ENCODE results near the gene THAP8. TPM values are rescaled to one million over a fixed set of nuclear protein-coding genes. Genes with fewer than 3 reads are reported as not detected.

Gene THAP8
- total RNA-seq, 1 experiment from 2014 or later: 5.4 TPM

- DNase-seq: no peak
- Histone ChIP-seq H3K4me2 (ENCODE audit: insufficient read depth, insufficient read length, low read length) (no peak overlapping the region), H3K4ac (ENCODE audit: low read depth, low read length) (no peak overlapping the region), H2BK120ac (ENCODE audit: low read depth, low read length, poor library complexity, severe bottlenecking) (no peak overlapping the region), H3T11ph (ENCODE audit: low read length) (no peak overlapping the region), H4K20me1 (ENCODE audit: control insufficient read depth, insufficient read depth, insufficient read length) (no peaks in the 10 kb centered on the region), H2BK12ac (ENCODE audit: insufficient read length, low read depth, low read length) (no peak overlapping the region), H4K91ac (ENCODE audit: insufficient read length, low read depth, low read length) (no peak overlapping the region), H3K18ac (ENCODE audit: insufficient read length, low read depth, low read length) (no peak overlapping the region), H3K9me3 (ENCODE audit: control insufficient read depth, low read depth, low read length) (no peaks in the 10 kb centered on the region), H3K9ac (ENCODE audit: extremely low read depth, insufficient read length, low read length) (no peak overlapping the region), H2BK5ac (ENCODE audit: insufficient read length, low read length) (no peak overlapping the region), H3K27ac (ENCODE audit: insufficient read length, low read depth, low read length) (no peak overlapping the region), H3K23me2 (ENCODE audit: insufficient read length, low read depth, low read length, poor library complexity, severe bottlenecking) (no peaks in the 10 kb centered on the region), H4K8ac (replicated peaks; ENCODE audit: insufficient read length, low read depth, low read length) (no peak overlapping the region), H3K4me1 (ENCODE audit: insufficient read depth, low read length) (no peaks in the 10 kb centered on the region), H3K56ac (ENCODE audit: insufficient read length, low read depth, low read length) (no peak overlapping the region), H3K79me1 (ENCODE audit: insufficient read depth, low read depth, low read length, poor library complexity, severe bottlenecking) (no peaks in the 10 kb centered on the region), H2BK15ac (ENCODE audit: low read depth, low read length) (no peak overlapping the region), H3K27me3 (ENCODE audit: insufficient read depth, low read length) (no peaks in the 10 kb centered on the region; the same call in 1 of the 2 replicates), H3K23ac (ENCODE audit: insufficient read length, low read depth, low read length) (no peak overlapping the region), H3K14ac (ENCODE audit: insufficient read depth, low read length) (no peak overlapping the region), H2AK5ac (ENCODE audit: insufficient read length, low read length) (no peak overlapping the region), H2BK20ac (ENCODE audit: low read depth, low read length, poor library complexity, severe bottlenecking) (no peak overlapping the region), H4K5ac (ENCODE audit: insufficient read length, low read depth, low read length) (no peak overlapping the region), H2AFZ (ENCODE audit: low read length) (no peak overlapping the region), H3K79me2 (ENCODE audit: insufficient read depth, low read length) (no peaks in the 10 kb centered on the region)
- no peaks in the 10 kb centered on the region; a peak in 1 of 7 replicates for H3K36me3 Mint-ChIP-seq (ENCODE audit: insufficient read depth in 1 of 3, low read depth in 3 of 3)
- peaks cover 4 to 6% of the 10 kb centered on the region in 2 experiments for H3K4me1 Mint-ChIP-seq
- H3K27me3 Mint-ChIP-seq (ENCODE audit: low read depth): peaks cover 80% of the 10 kb centered on the region
- H3K27ac Mint-ChIP-seq: no peak overlapping the region
- TF ChIP-seq CTCF (conservative IDR thresholded peaks at IDR 0.05): no peak
- H3K9me3 Mint-ChIP-seq: no peaks in the 10 kb centered on the region; a peak in 2 of 5 replicates
- no CpG with 5 or more reads among the region's 5 CpGs for WGBS (ENCODE audit: extremely low coverage, insufficient read length, low lambda C conversion rate)
- peak overlapping the region in 1 of 2 experiments; percentile 92; a peak in 2 of 5 replicates for H3K4me3 Mint-ChIP-seq
These were observed 68.0 kb downstream of the THAP8 start for GRCh38 chr19:35986111-35986510.

Other genes with a start within 250 kb of the THAP8 start
- not detected in 2 replicates for gene PRODH2, start 241.4 kb downstream of the THAP8 start, total RNA-seq (2021)
- 0.83 and 1.1 TPM in 2 replicates for gene NPHS1, start 201.8 kb downstream of the THAP8 start, total RNA-seq (2021)
- 3.1 and 3.6 TPM in 2 replicates for gene KIRREL2, start 197.4 kb downstream of the THAP8 start, total RNA-seq (2021)
- gene APLP1, start 185.7 kb downstream of the THAP8 start, total RNA-seq (2021): 29.9 and 36.9 TPM in 2 replicates
- gene NFKBID, start 153.7 kb downstream of the THAP8 start, total RNA-seq (2021): 18.4 and 18.8 TPM in 2 replicates
- gene HCST, start 151.8 kb downstream of the THAP8 start, total RNA-seq (2021): 0.68 and 1.8 TPM in 2 replicates
- not detected in 2 replicates for gene TYROBP, start 146.0 kb downstream of the THAP8 start, total RNA-seq (2021)
- 18.4 and 20.5 TPM in 2 replicates for gene LRFN3, start 117.9 kb downstream of the THAP8 start, total RNA-seq (2021)
- gene SDHAF1, start 59.1 kb downstream of the THAP8 start, total RNA-seq (2021): 14.7 and 16.0 TPM in 2 replicates
- 19.2 and 20.4 TPM in 2 replicates for gene SYNE4, start 45.5 kb downstream of the THAP8 start, total RNA-seq (2021)
- 28.0 and 32.5 TPM in 2 replicates for gene ALKBH6, start 40.1 kb downstream of the THAP8 start, total RNA-seq (2021)
- gene CLIP3, start 21.4 kb downstream of the THAP8 start, total RNA-seq (2021): 19.7 and 20.9 TPM in 2 replicates
- gene WDR62, start 612 bp upstream of the THAP8 start, total RNA-seq (2021): 28.5 and 30.0 TPM in 2 replicates
- gene OVOL3, start 56.9 kb upstream of the THAP8 start, total RNA-seq (2021): not detected in 2 replicates
- 145 and 146 TPM in 2 replicates for gene POLR2I, start 60.6 kb upstream of the THAP8 start, total RNA-seq (2021)
- gene TBCB, start 61.2 kb upstream of the THAP8 start, total RNA-seq (2021): 203 and 216 TPM in 2 replicates
- gene CAPNS1, start 85.8 kb upstream of the THAP8 start, total RNA-seq (2021): 379 and 399 TPM in 2 replicates
- gene COX7A1, start 98.2 kb upstream of the THAP8 start, total RNA-seq (2021): not detected in 2 replicates
- 4.8 and 5.3 TPM in 2 replicates for gene ZNF565, start 160.4 kb upstream of the THAP8 start, total RNA-seq (2021)
- 166 and 167 TPM in 2 replicates for gene ZNF146, start 160.8 kb upstream of the THAP8 start, total RNA-seq (2021)